Left kidney (tissue), 2 donors: Measurements from ENCODE around the gene GOLGA8N. TPM values are rescaled to one million over a fixed set of nuclear protein-coding genes. Genes with fewer than 3 reads are reported as not detected.

Experiments used
- DNase-seq: peaks from one replicate; pipeline ENCODE4 v3.0.0-alpha.2; 2013
- polyA plus RNA-seq: library from polyadenylated mRNA; unstranded; fragments of 120-200 nt; gene quantifications from one replicate; pipeline ENCODE4 v1.2.1, GENCODE V29; 2013; ENCODE audit not compliant: insufficient read length

Gene GOLGA8N
- polyA plus RNA-seq, 1 donor: 35.4 TPM

GRCh38 chr15:32651229-32651837 is 58.1 kb downstream of the GOLGA8N start:
- no peak for DNase-seq

DNA sequence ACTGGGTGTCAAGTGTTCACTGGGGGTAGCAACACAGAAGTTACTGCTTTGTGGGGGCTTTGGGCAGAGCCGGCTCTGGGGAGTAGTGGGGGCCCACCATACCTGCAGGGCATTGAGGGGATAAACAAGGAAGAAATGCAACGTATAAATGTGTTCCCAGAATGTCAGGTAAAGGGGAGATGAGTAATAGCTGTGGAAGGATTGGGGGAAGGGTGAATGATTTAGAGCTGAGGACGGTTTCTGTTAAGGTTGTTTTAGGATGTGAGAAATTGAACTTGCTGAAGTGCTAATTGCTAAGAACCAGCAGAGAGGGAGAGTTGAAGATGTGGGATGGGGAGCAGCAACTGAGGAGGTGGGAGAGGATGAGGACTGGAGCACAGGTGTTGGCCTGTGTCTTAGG is 58.9 kb downstream of the GOLGA8N start:
- no peak for DNase-seq

- no peak for DNase-seq
Measured at GRCh38 chr15:32656091-32656490, 62.8 kb downstream of the GOLGA8N start.

DNA sequence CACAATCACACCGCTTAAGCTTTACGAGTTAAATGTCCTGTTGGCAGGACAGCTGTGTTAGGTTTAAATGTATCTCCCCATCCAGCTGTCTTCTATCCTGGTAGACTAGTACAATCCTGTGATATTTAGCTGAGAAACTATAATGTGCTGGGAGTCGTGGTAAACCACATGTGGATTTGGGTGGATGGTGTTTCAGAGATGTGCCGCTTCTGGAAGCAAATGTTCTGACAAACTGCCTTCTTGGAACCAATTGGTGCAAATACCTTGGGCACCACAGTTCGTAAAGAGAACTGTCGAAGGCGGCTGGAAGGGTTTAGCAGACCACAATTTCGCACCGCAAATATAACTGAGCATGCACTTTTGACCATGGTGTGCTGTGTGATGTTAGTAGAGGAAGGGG is 63.2 kb downstream of the GOLGA8N start:
- no peak for DNase-seq

Other genes with a start within 250 kb of the GOLGA8N start
- gene GOLGA8K, start 190.2 kb upstream of the GOLGA8N start, polyA plus RNA-seq: 3.6 TPM
- gene GOLGA8O, start 137.8 kb upstream of the GOLGA8N start, polyA plus RNA-seq: 0.18 TPM
- gene ARHGAP11A, start 22.0 kb downstream of the GOLGA8N start, polyA plus RNA-seq: 53.0 TPM
- gene SCG5, start 48.3 kb downstream of the GOLGA8N start, polyA plus RNA-seq: 18.2 TPM
- gene GREM1, start 124.5 kb downstream of the GOLGA8N start, polyA plus RNA-seq: 0.52 TPM